ENCODE data around the gene EMC9. TPM values are rescaled to one million over a fixed set of nuclear protein-coding genes. Genes with fewer than 3 reads are reported as not detected.
A peak's percentile ranks its signal among the peaks of the same experiment; 100 is the strongest.

EMC9 gene
- total RNA-seq, 1 donor from 2014 or later, result 12.0 TPM

- H3K4me3 ChIP-seq (ENCODE audit: low read length in 3 of 3), result peak within 1 kb of the TSS; percentile 84 to 92 (median 90)
- peak within 1 kb of the TSS; percentile 80 to 93 (median 91) for H3K9ac ChIP-seq (ENCODE audit: low read depth in 1 of 3, low read length in 3 of 3)
- peak within 1 kb of the TSS; percentile 88 for H3K27ac ChIP-seq (ENCODE audit: low read depth, low read length)
- peaks cover 24 to 30% (median 25%) of the 10 kb centered on the region in 3 donors for H3K4me1 ChIP-seq (ENCODE audit: control insufficient read depth in 3 of 3, insufficient read depth in 3 of 3, low read length in 3 of 3)
- no peaks in the 10 kb centered on the region for H3K9me3 ChIP-seq (ENCODE audit: control insufficient read depth in 3 of 3, low read length in 3 of 3)
- H3K27me3 ChIP-seq (ENCODE audit: control insufficient read depth in 3 of 3, insufficient read depth in 3 of 3, low read length in 3 of 3), result no peaks in the 10 kb centered on the region
- H3K36me3 ChIP-seq (ENCODE audit: control insufficient read depth in 3 of 3, insufficient read depth in 3 of 3, low read length in 3 of 3), result peaks cover 64 to 68% (median 65%) of the 10 kb centered on the region in 3 donors
Observed at GRCh38 chr14:24160850-24161804, 19.7 kb upstream of the EMC9 start, which contains the start of gene IRF9. Gene IRF9 (plus strand): TSS chr14:24161265. CDS start chr14:24162145, 880 bp downstream.

DNA sequence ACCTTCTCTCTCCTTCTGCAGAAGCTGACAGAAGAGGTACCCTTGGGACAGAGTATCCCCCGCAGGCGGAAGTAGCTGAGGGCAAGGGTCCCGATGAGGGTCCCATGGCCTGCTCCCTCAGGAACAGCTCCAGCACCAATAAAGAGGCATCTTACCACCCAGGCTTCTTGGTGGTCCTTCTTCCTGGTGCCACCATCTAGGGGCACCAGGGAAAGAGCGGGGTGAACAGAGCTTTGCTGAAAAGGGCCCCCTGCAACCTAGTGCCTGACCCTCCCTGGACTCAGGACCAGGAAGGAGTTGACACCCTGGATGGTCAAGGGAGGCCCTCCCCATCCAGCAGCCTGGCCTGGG, 19.1 kb upstream of the EMC9 start:
- no peaks in the 10 kb centered on the region for H3K27me3 ChIP-seq (ENCODE audit: control insufficient read depth in 3 of 3, insufficient read depth in 3 of 3, low read length in 3 of 3)
- H3K9me3 ChIP-seq (ENCODE audit: control insufficient read depth in 3 of 3, low read length in 3 of 3), result no peaks in the 10 kb centered on the region
- H3K4me1 ChIP-seq (ENCODE audit: control insufficient read depth in 3 of 3, insufficient read depth in 3 of 3, low read length in 3 of 3), result peaks cover 24 to 30% (median 25%) of the 10 kb centered on the region in 3 donors
- peak overlapping the region in 1 of 3 donors; percentile 54 for H3K9ac ChIP-seq (ENCODE audit: low read depth in 1 of 3, low read length in 3 of 3)
- H3K4me3 ChIP-seq (ENCODE audit: low read length in 3 of 3), result no peak overlapping the region
- H3K36me3 ChIP-seq (ENCODE audit: control insufficient read depth in 3 of 3, insufficient read depth in 3 of 3, low read length in 3 of 3), result peaks cover 64 to 68% (median 65%) of the 10 kb centered on the region in 3 donors
- H3K27ac ChIP-seq (ENCODE audit: low read depth, low read length), result peak overlapping the region; percentile 88

GRCh38 chr14:24159777-24160498, 18.5 kb upstream of the EMC9 start:
- H3K9me3 ChIP-seq (ENCODE audit: control insufficient read depth in 3 of 3, low read length in 3 of 3), result no peaks in the 10 kb centered on the region
- no peak overlapping the region for H3K4me3 ChIP-seq (ENCODE audit: low read length in 3 of 3)
- H3K9ac ChIP-seq (ENCODE audit: low read depth in 1 of 3, low read length in 3 of 3), result peak overlapping the region in 1 of 3 donors; percentile 40
- H3K4me1 ChIP-seq (ENCODE audit: control insufficient read depth in 3 of 3, insufficient read depth in 3 of 3, low read length in 3 of 3), result peaks cover 24 to 34% (median 25%) of the 10 kb centered on the region in 3 donors
- no peaks in the 10 kb centered on the region for H3K27me3 ChIP-seq (ENCODE audit: control insufficient read depth in 3 of 3, insufficient read depth in 3 of 3, low read length in 3 of 3)
- H3K27ac ChIP-seq (ENCODE audit: low read depth, low read length), result peak overlapping the region; percentile 88
- H3K36me3 ChIP-seq (ENCODE audit: control insufficient read depth in 3 of 3, insufficient read depth in 3 of 3, low read length in 3 of 3), result peaks cover 64 to 68% (median 65%) of the 10 kb centered on the region in 3 donors

- Histone ChIP-seq H3K9ac (ENCODE audit: low read depth in 1 of 3, low read length in 3 of 3) (no peak overlapping the region), H3K4me1 (ENCODE audit: control insufficient read depth in 3 of 3, insufficient read depth in 3 of 3, low read length in 3 of 3) (peaks cover 14 to 25% (median 18%) of the 10 kb centered on the region in 3 donors), H3K9me3 (ENCODE audit: control insufficient read depth in 3 of 3, low read length in 3 of 3) (no peaks in the 10 kb centered on the region), H3K36me3 (ENCODE audit: control insufficient read depth in 3 of 3, insufficient read depth in 3 of 3, low read length in 3 of 3) (peaks cover 49 to 57% (median 54%) of the 10 kb centered on the region in 3 donors), H3K27me3 (ENCODE audit: control insufficient read depth in 3 of 3, insufficient read depth in 3 of 3, low read length in 3 of 3) (no peaks in the 10 kb centered on the region), H3K27ac (ENCODE audit: low read depth, low read length) (no peak overlapping the region), H3K4me3 (ENCODE audit: low read length in 3 of 3) (no peak overlapping the region)
Observed at GRCh38 chr14:24157331-24157730, 15.9 kb upstream of the EMC9 start.

- H3K4me1 ChIP-seq (ENCODE audit: control insufficient read depth in 3 of 3, insufficient read depth in 3 of 3, low read length in 3 of 3), result peaks cover 12 to 20% (median 13%) of the 10 kb centered on the region in 3 donors
- no peaks in the 10 kb centered on the region for H3K9me3 ChIP-seq (ENCODE audit: control insufficient read depth in 3 of 3, low read length in 3 of 3)
- H3K36me3 ChIP-seq (ENCODE audit: control insufficient read depth in 3 of 3, insufficient read depth in 3 of 3, low read length in 3 of 3), result peaks cover 53 to 61% (median 57%) of the 10 kb centered on the region in 3 donors
- H3K27ac ChIP-seq (ENCODE audit: low read depth, low read length), result no peak overlapping the region
- peak overlapping the region in 1 of 3 donors; percentile 27 for H3K9ac ChIP-seq (ENCODE audit: low read depth in 1 of 3, low read length in 3 of 3)
- no peak overlapping the region for H3K4me3 ChIP-seq (ENCODE audit: low read length in 3 of 3)
- no peaks in the 10 kb centered on the region for H3K27me3 ChIP-seq (ENCODE audit: control insufficient read depth in 3 of 3, insufficient read depth in 3 of 3, low read length in 3 of 3)
Observed at GRCh38 chr14:24156840-24157239, 15.4 kb upstream of the EMC9 start.

GRCh38 chr14:24155100-24155499, 13.7 kb upstream of the EMC9 start:
- no peak overlapping the region for H3K27ac ChIP-seq (ENCODE audit: low read depth, low read length)
- H3K36me3 ChIP-seq (ENCODE audit: control insufficient read depth in 3 of 3, insufficient read depth in 3 of 3, low read length in 3 of 3), result peaks cover 62 to 72% (median 69%) of the 10 kb centered on the region in 3 donors
- peaks cover 0 to 5% (median 0%) of the 10 kb centered on the region in 3 donors for H3K4me1 ChIP-seq (ENCODE audit: control insufficient read depth in 3 of 3, insufficient read depth in 3 of 3, low read length in 3 of 3)
- no peak overlapping the region for H3K4me3 ChIP-seq (ENCODE audit: low read length in 3 of 3)
- peak overlapping the region in 1 of 3 donors; percentile 11 for H3K9ac ChIP-seq (ENCODE audit: low read depth in 1 of 3, low read length in 3 of 3)
- H3K27me3 ChIP-seq (ENCODE audit: control insufficient read depth in 3 of 3, insufficient read depth in 3 of 3, low read length in 3 of 3), result no peaks in the 10 kb centered on the region
- no peaks in the 10 kb centered on the region for H3K9me3 ChIP-seq (ENCODE audit: control insufficient read depth in 3 of 3, low read length in 3 of 3)

DNA sequence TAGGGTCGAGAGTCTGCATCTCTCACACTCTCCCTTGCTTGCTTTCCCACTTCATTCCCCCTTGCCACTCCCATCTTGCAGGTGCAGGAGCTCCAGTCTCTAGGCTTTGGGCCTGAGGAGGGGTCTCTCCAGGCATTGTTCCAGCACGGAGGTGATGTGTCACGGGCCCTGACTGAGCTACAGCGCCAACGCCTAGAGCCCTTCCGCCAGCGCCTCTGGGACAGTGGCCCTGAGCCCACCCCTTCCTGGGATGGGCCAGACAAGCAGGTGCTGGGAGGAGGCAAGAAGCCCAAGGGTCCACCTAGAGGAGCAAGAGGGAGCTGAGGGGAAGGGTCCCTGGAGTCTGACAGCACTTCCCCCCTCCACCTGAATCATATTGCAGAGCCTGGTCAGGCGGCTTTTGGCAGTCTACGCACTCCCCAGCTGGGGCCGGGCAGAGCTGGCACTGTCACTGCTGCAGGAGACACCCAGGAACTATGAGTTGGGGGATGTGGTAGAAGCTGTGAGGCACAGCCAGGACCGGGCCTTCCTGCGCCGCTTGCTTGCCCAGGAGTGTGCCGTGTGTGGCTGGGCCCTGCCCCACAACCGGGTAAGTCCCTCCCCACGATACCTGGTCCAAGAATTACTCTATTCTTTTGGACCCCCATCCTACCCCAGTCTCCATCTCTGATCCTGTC, 10.2 kb upstream of the EMC9 start:
- H3K9ac ChIP-seq (ENCODE audit: low read depth in 1 of 3, low read length in 3 of 3), result peak overlapping the region in 1 of 3 donors; percentile 43
- H3K4me3 ChIP-seq (ENCODE audit: low read length in 3 of 3), result no peak overlapping the region
- no peaks in the 10 kb centered on the region for H3K27me3 ChIP-seq (ENCODE audit: control insufficient read depth in 3 of 3, insufficient read depth in 3 of 3, low read length in 3 of 3)
- H3K4me1 ChIP-seq (ENCODE audit: control insufficient read depth in 3 of 3, insufficient read depth in 3 of 3, low read length in 3 of 3), result peaks cover 11 to 25% (median 17%) of the 10 kb centered on the region in 3 donors
- peaks cover 48 to 66% (median 52%) of the 10 kb centered on the region in 3 donors for H3K36me3 ChIP-seq (ENCODE audit: control insufficient read depth in 3 of 3, insufficient read depth in 3 of 3, low read length in 3 of 3)
- H3K27ac ChIP-seq (ENCODE audit: low read depth, low read length), result no peak overlapping the region
- no peaks in the 10 kb centered on the region for H3K9me3 ChIP-seq (ENCODE audit: control insufficient read depth in 3 of 3, low read length in 3 of 3)

GRCh38 chr14:24150993-24151392, 9.6 kb upstream of the EMC9 start:
- Histone ChIP-seq H3K4me1 (ENCODE audit: control insufficient read depth in 3 of 3, insufficient read depth in 3 of 3, low read length in 3 of 3) (peaks cover 15 to 28% (median 21%) of the 10 kb centered on the region in 3 donors), H3K9ac (ENCODE audit: low read depth in 1 of 3, low read length in 3 of 3) (peak overlapping the region in 1 of 3 donors; percentile 43), H3K4me3 (ENCODE audit: low read length in 3 of 3) (no peak overlapping the region), H3K27me3 (ENCODE audit: control insufficient read depth in 3 of 3, insufficient read depth in 3 of 3, low read length in 3 of 3) (no peaks in the 10 kb centered on the region), H3K27ac (ENCODE audit: low read depth, low read length) (no peak overlapping the region), H3K36me3 (ENCODE audit: control insufficient read depth in 3 of 3, insufficient read depth in 3 of 3, low read length in 3 of 3) (peaks cover 44 to 62% (median 48%) of the 10 kb centered on the region in 3 donors), H3K9me3 (ENCODE audit: control insufficient read depth in 3 of 3, low read length in 3 of 3) (no peaks in the 10 kb centered on the region)

- Histone ChIP-seq H3K27me3 (ENCODE audit: control insufficient read depth in 3 of 3, insufficient read depth in 3 of 3, low read length in 3 of 3) (no peaks in the 10 kb centered on the region), H3K36me3 (ENCODE audit: control insufficient read depth in 3 of 3, insufficient read depth in 3 of 3, low read length in 3 of 3) (peaks cover 41 to 58% (median 44%) of the 10 kb centered on the region in 3 donors), H3K9ac (ENCODE audit: low read depth in 1 of 3, low read length in 3 of 3) (no peak overlapping the region), H3K4me3 (ENCODE audit: low read length in 3 of 3) (no peak overlapping the region), H3K9me3 (ENCODE audit: control insufficient read depth in 3 of 3, low read length in 3 of 3) (no peaks in the 10 kb centered on the region), H3K4me1 (ENCODE audit: control insufficient read depth in 3 of 3, insufficient read depth in 3 of 3, low read length in 3 of 3) (peaks cover 19 to 33% (median 25%) of the 10 kb centered on the region in 3 donors), H3K27ac (ENCODE audit: low read depth, low read length) (no peak overlapping the region)
Observed at GRCh38 chr14:24150567-24150966, 9.2 kb upstream of the EMC9 start.

Data from skeletal muscle tissue (tissue), 4 donors.